Panc1 (cell line): ENCODE results near the gene BBS9. TPM values are rescaled to one million over a fixed set of nuclear protein-coding genes. Genes with fewer than 3 reads are reported as not detected.
A peak's percentile ranks its signal among the peaks of the same experiment; 100 is the strongest.

Experiments
- ATAC-seq: fragments of 200-7000 bp; cut with Tn5 transposase; 2 replicates; pipeline ENCODE4 v1.9.1; 2020; ENCODE audit warnings: mild to moderate bottlenecking, moderate library complexity
- BruUV-seq: library from RNA; stranded (reverse); fragments of 400-500 nt; replicated peaks from 2 replicates; lab custom pipeline; 2021; lab: Mats Ljungman, UMichigan
- CTCF ChIA-PET: fragments of 300-600 bp; sonication (Branson Sonifier 250); formaldehyde crosslinking; loops from one replicate; lab custom pipeline; 2022; ENCODE audit warnings: antibody characterized with exemption; lab: Charles Lee
- POLR2A ChIA-PET: fragments of 300-600 bp; sonication (Branson Sonifier 250); formaldehyde crosslinking; loops from one replicate; lab custom pipeline; 2022; ENCODE audit warnings: antibody characterized with exemption; lab: Charles Lee
- DNase-seq: peaks from one replicate; pipeline ENCODE4 v3.0.0-alpha.2; 2010; ENCODE audit warnings: low read depth, low spot score
- H3K27ac ChIP-seq: 2 replicates; pipeline ENCODE4 v1.5.1; 2011; ENCODE audit warnings: mild to moderate bottlenecking, low read length, inconsistent platforms
- H3K27me3 ChIP-seq: fragments of 200-500 bp; sonication (Bioruptor generic); 2 replicates; pipeline ENCODE4 v1.6.0; 2014; ENCODE audit warnings: low read length, inconsistent platforms; ENCODE audit not compliant: control insufficient read depth, insufficient read depth
- H3K36me3 ChIP-seq: fragments of 200-500 bp; sonication (Bioruptor generic); 2 replicates; pipeline ENCODE4 v1.5.1; 2014; ENCODE audit warnings: inconsistent platforms, mild to moderate bottlenecking, low read length, moderate library complexity; ENCODE audit not compliant: control insufficient read depth, insufficient read depth
- H3K4me1 ChIP-seq: 2 replicates; pipeline ENCODE4 v1.5.1; 2011; ENCODE audit warnings: inconsistent platforms, mild to moderate bottlenecking, low read length, moderate library complexity; ENCODE audit not compliant: control insufficient read depth, insufficient read depth
- H3K4me3 ChIP-seq, 2 experiments: 2 replicates each; pipeline ENCODE4 v1.5.1; 2011 to 2012; ENCODE audit warnings: low read depth in 2 of 2, low read length in 2 of 2, mild to moderate bottlenecking in 2 of 2, inconsistent platforms in 1 of 2, moderate library complexity in 1 of 2
- H3K9me3 ChIP-seq: fragments of 200-500 bp; sonication (Bioruptor generic); 2 replicates; pipeline ENCODE4 v1.5.1; 2014; ENCODE audit warnings: low read depth, mild to moderate bottlenecking, inconsistent platforms, low read length, moderate library complexity; ENCODE audit not compliant: control insufficient read depth, insufficient read depth
- CTCF ChIP-seq: fragments of 450-650 bp; IDR thresholded peaks from 2 replicates; pipeline ENCODE4 v1.5.1; 2017; ENCODE audit warnings: mild to moderate bottlenecking
- POLR2AphosphoS5 ChIP-seq: IDR thresholded peaks from 2 replicates; pipeline ENCODE4 v1.6.1; 2012; ENCODE audit warnings: mild to moderate bottlenecking, low read depth, low read length, moderate library complexity
- REST ChIP-seq, 2 experiments: IDR thresholded peaks; 2 replicates each; pipeline ENCODE4 v1.6.1; 2011 to 2012; ENCODE audit warnings: low read depth in 2 of 2, control low read depth in 1 of 2, low read length in 1 of 2, mild to moderate bottlenecking in 1 of 2, moderate library complexity in 1 of 2; ENCODE audit not compliant: insufficient read depth in 1 of 2
- SIN3A ChIP-seq: IDR thresholded peaks from 2 replicates; pipeline ENCODE4 v1.6.1; 2012; ENCODE audit warnings: low read depth, mild to moderate bottlenecking, low read length, moderate library complexity, borderline replicate concordance; ENCODE audit not compliant: insufficient read depth
- TCF7L2 ChIP-seq: IDR thresholded peaks from 2 replicates; pipeline ENCODE4 v1.6.1; 2011; ENCODE audit warnings: mild to moderate bottlenecking, low read depth, low read length, inconsistent platforms
- in situ Hi-C: cut with HindIII; loops from 2 replicates; pipeline ENCODE4 v1.10.0; 2016; ENCODE audit warnings: low sequenced_read_pairs, low pct_unique_long_range_greater_than_20kb
- intact Hi-C: fragments of 100-400 bp; cut with micrococcal nuclease; formaldehyde crosslinking; loops from one replicate; pipeline ENCODE4 v1.10.0; 2022; ENCODE audit not compliant: unreplicated experiment
- total RNA-seq: library from RNA; stranded (reverse); gene quantifications from one replicate; pipeline ENCODE4 v1.2.1, GENCODE V29; 2021; ENCODE audit not compliant: unreplicated experiment

Gene BBS9
- total RNA-seq, 1 experiment from 2014 or later, result 6.9 TPM

GRCh38 chr7:33107136-33108066 is 22.0 kb upstream of the BBS9 start:
- BruUV-seq, result no TSS peak
- Histone ChIP-seq H3K27me3 (no peaks in the 10 kb centered on the region), H3K4me1 (peaks cover 19% of the 10 kb centered on the region), H3K4me3 (peak overlapping the region; percentile 80 to 89), H3K36me3 (peaks cover 4% of the 10 kb centered on the region), H3K27ac (peak overlapping the region; percentile 78), H3K9me3 (no peaks in the 10 kb centered on the region)
- ChIA-PET POLR2A (interaction anchor here (0.5 kb wide), 1 partner anchor 521 kb away, joined by 3 read pairs; no protein-coding TSS in a partner anchor), CTCF (interaction anchor here (0.6 to 1.1 kb wide), 5 partner anchors 34 to 299 kb away, joined by 3 to 4 read pairs (median 3); no protein-coding TSS in a partner anchor)
- ATAC-seq (peak; percentile 29), DNase-seq (no peak)
- intact Hi-C loops (loop anchor here (5.0 kb wide), 3 partner anchors 150 to 340 kb away; partner anchors contain the start of gene FKBP9), in situ Hi-C loops (no loop called here)
- TF ChIP-seq TCF7L2, result no peak
- peak; percentile 84 for TF ChIP-seq CTCF

GRCh38 chr7:33108554-33109004 is 20.8 kb upstream of the BBS9 start:
- BruUV-seq, result no TSS peak
- POLR2A ChIA-PET, result no interaction called here

More at GRCh38 chr7:33108554-33109004, 20.8 kb upstream of the BBS9 start:
- Histone ChIP-seq H3K9me3 (no peaks in the 10 kb centered on the region), H3K27ac (peak overlapping the region; percentile 78), H3K27me3 (no peaks in the 10 kb centered on the region), H3K4me1 (peaks cover 19% of the 10 kb centered on the region), H3K36me3 (no peaks in the 10 kb centered on the region), H3K4me3 (peak overlapping the region; percentile 80 to 89)
- TF ChIP-seq POLR2AphosphoS5, result no peak
- no peak for TF ChIP-seq SIN3A
- TF ChIP-seq CTCF, result no peak
- TF ChIP-seq TCF7L2, result no peak
- TF ChIP-seq REST (IDR thresholded peaks at IDR 0.05; ENCODE audit: insufficient read depth in 1 of 2, low read depth in 2 of 2, low read length in 1 of 2), result no peak
- in situ Hi-C loops, result no loop called here
- CTCF ChIA-PET, result interaction anchor here (1.1 kb wide), 1 partner anchor 79 kb away, joined by 3 read pairs; no protein-coding TSS in a partner anchor
- peak; percentile 36 for ATAC-seq
- DNase-seq, result no peak
- intact Hi-C loops, result loop anchor here (5.0 kb wide), 3 partner anchors 151 to 341 kb away; partner anchors contain the start of gene FKBP9
